GM12878 (cell line): Measurements from ENCODE around the gene SMARCC1.

Experiments
- GATAD2B ChIP-seq: fragments of 450-650 bp; conservative IDR thresholded peaks from 2 replicates; pipeline ENCODE4 v1.6.1; 2017; ENCODE audit warnings: low read depth, mild to moderate bottlenecking, moderate library complexity
- HDAC2 ChIP-seq: fragments of 200-600 bp; sonication (generic); IDR thresholded peaks from 2 replicates; pipeline ENCODE4 v1.6.1; 2017
- POLR2A ChIP-seq: IDR thresholded peaks from 2 replicates; pipeline ENCODE4 v1.6.1; 2011; ENCODE audit warnings: low read depth, mild to moderate bottlenecking, low read length
- SP1 ChIP-seq: IDR thresholded peaks from one replicate; pipeline ENCODE4 v1.6.1; 2011; ENCODE audit warnings: low read depth, low read length
- TCF12 ChIP-seq: IDR thresholded peaks from 2 replicates; pipeline ENCODE4 v1.6.1; 2011; ENCODE audit warnings: low read depth, mild to moderate bottlenecking, low read length
- TF ChIP-seq, protein P1 (sequence below): IDR thresholded peaks from 2 replicates; pipeline ENCODE4 v1.6.1; 2011; ENCODE audit warnings: low read depth, low read length, improper control_type of control experiment, borderline replicate concordance
- TF ChIP-seq, protein P2 (sequence below), 3 experiments: IDR thresholded peaks in 2 of 3; conservative IDR thresholded peaks in 1 of 3; 2 replicates each; pipeline ENCODE4 v1.5.1; 2011; ENCODE audit warnings: low read depth in 3 of 3, low read length in 3 of 3, mild to moderate bottlenecking in 3 of 3, control low read depth in 2 of 3, moderate library complexity in 2 of 3, inconsistent platforms in 1 of 3, mixed read lengths in 1 of 3; ENCODE audit not compliant: control insufficient read depth in 2 of 3, insufficient read depth in 1 of 3; ENCODE audit errors: extremely low read depth in 1 of 3

DNA sequence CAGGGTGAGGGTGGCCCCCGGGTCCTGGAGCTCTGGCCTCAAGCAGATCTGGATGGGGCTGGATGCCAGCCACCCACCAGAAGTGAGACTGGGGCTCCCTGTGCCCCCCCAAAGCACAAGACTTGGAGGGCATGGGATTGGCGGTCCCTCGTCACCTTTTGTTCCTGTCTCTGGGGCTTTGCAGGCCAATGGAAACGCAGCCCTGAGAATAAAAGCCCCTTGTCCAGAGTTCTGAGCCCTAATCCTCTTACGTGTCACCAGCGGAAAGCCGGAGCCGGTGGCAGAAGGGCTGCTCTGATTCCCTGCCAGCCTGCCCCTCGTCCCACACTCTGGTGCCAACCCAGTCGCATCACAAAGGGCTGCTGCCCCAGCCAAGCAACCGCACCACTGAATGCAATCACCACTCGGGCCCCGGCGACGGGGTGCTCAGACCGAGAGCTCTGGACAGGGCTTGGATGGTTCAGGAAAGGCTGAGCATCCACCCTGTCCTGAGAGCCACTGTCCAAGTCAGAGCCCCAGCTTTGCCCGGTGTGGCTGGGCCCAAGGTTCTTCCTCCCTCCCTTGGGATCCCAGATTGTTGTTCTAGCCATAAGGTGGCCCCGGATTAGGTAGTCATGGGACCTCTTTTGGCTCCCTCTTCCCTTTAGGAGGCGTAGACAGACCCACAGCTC is 245.3 kb downstream of the SMARCC1 start:
- TF ChIP-seq SP1 (no peak), GATAD2B (no peak), POLR2A (no peak), HDAC2 (no peak), TCF12 (no peak)
- TF ChIP-seq, protein P1, sequence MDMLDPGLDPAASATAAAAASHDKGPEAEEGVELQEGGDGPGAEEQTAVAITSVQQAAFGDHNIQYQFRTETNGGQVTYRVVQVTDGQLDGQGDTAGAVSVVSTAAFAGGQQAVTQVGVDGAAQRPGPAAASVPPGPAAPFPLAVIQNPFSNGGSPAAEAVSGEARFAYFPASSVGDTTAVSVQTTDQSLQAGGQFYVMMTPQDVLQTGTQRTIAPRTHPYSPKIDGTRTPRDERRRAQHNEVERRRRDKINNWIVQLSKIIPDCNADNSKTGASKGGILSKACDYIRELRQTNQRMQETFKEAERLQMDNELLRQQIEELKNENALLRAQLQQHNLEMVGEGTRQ: no peak
- TF ChIP-seq, protein P2, sequence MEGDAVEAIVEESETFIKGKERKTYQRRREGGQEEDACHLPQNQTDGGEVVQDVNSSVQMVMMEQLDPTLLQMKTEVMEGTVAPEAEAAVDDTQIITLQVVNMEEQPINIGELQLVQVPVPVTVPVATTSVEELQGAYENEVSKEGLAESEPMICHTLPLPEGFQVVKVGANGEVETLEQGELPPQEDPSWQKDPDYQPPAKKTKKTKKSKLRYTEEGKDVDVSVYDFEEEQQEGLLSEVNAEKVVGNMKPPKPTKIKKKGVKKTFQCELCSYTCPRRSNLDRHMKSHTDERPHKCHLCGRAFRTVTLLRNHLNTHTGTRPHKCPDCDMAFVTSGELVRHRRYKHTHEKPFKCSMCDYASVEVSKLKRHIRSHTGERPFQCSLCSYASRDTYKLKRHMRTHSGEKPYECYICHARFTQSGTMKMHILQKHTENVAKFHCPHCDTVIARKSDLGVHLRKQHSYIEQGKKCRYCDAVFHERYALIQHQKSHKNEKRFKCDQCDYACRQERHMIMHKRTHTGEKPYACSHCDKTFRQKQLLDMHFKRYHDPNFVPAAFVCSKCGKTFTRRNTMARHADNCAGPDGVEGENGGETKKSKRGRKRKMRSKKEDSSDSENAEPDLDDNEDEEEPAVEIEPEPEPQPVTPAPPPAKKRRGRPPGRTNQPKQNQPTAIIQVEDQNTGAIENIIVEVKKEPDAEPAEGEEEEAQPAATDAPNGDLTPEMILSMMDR (IDR thresholded peaks at IDR 0.05 in 2 of 3, conservative IDR thresholded peaks at IDR 0.05 in 1 of 3; ENCODE audit: control insufficient read depth in 2 of 3, extremely low read depth in 1 of 3, insufficient read depth in 1 of 3, low read depth in 3 of 3, low read length in 3 of 3): no peak
